HG03571 (cell line): Measurements from ENCODE around the gene PCDHGB2.
"Not testable (repeated sequence)": the region's sequence is repeated elsewhere in the genome, so short reads cannot be mapped to it uniquely, and the experiment has no call there.

Source experiments
- ATAC-seq: cut with Tn5 transposase; IDR thresholded peaks from one replicate; pipeline ENCODE4 v1.9.1; 2021; ENCODE audit not compliant: unreplicated experiment

PCDHGB2 gene

DNA sequence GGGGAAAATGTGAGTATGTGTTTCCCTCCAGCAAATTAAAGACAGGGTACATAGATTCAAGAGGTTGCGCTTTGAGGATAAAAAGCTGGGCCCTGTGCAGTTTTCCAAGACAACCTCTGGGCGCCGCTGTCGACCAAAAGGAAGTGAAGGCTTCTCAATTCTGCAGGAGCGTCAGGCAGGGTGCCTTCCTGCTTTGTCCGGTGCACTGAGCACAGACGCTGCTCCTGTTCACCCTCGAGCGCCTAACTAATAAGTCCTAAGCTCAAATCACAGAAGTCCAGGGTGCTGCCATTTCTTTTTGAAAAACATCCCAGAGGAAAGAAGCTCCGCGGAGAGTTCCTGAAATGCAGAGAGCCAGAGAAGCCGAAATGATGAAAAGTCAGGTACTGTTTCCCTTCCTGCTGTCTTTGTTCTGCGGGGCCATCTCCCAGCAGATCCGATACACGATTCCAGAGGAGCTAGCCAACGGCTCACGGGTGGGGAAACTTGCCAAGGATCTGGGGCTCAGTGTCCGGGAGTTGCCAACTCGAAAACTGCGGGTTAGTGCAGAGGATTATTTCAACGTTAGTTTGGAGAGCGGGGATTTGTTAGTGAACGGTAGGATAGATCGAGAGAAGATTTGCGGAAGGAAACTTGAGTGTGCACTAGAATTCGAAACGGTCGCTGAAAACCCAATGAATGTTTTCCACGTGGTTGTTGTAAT lies 9.7 kb upstream of the PCDHGB2 start, which contains the start of gene PCDHGB1:
Gene PCDHGB1, plus strand, starts transcription at position 183 of the 703 bp plus-strand sequence. Its CDS starts 162 bp downstream, at position 345.
- ATAC-seq, result no peak

DNA sequence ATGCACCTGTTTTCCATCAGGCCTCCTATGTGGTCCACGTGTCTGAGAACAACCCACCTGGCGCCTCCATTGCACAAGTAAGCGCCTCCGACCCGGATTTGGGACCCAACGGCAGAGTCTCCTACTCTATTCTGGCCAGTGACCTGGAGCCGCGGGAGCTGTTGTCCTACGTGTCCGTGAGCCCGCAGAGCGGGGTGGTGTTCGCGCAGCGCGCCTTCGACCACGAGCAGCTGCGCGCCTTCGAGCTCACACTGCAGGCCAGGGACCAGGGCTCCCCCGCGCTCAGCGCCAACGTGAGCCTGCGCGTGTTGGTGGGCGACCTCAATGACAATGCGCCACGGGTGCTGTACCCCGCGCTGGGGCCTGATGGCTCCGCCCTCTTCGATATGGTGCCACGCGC lies 8.2 kb upstream of the PCDHGB2 start:
- no peak for ATAC-seq

DNA sequence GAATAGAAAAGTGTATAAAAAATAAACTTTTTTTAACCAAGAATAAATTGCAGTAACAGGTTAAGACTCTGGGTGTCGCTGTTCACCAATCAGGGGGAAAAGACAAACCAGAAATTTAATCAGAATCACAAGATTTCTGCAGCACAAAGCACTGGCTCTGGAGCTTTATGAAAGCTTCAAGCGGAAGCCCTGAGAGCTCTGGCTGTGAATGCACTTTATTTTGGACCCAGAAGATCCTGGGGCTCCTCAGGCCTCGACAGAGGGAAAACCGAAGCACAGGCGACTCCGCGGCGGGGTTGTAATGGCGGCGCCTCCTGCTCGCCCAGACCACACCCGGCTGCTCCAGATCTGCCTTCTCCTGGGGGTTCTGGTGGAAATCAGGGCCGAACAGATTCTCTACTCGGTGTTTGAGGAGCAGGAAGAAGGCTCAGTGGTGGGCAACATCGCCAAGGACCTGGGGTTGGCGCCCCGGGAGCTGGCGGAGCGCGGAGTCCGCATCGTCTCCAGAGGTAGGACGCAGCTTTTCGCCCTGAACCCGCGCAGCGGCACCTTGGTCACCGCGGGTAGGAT lies 4.8 kb upstream of the PCDHGB2 start, which contains the start of gene PCDHGA4:
Gene PCDHGA4, plus strand, starts transcription at position 122 of the 570 bp plus-strand sequence. Its CDS starts 87 bp downstream, at position 209.
- no peak for ATAC-seq

DNA sequence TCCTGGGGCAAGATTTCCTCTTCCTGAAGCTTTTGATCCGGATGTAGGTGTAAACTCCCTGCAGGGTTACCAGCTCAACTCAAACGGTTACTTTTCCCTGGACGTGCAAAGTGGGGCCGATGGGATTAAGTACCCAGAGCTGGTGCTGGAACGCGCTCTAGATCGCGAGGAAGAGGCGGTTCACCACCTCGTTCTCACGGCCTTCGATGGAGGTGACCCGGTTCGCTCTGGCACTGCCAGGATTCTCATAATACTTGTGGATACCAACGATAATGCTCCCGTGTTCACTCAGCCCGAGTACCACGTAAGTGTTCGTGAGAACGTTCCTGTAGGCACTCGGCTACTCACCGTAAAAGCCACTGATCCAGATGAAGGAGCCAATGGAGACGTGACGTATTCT lies 4.2 kb upstream of the PCDHGB2 start:
- ATAC-seq, result no peak

GRCh38 chr5:141356133-141356532 lies 3.7 kb upstream of the PCDHGB2 start:
- ATAC-seq, result no peak

DNA sequence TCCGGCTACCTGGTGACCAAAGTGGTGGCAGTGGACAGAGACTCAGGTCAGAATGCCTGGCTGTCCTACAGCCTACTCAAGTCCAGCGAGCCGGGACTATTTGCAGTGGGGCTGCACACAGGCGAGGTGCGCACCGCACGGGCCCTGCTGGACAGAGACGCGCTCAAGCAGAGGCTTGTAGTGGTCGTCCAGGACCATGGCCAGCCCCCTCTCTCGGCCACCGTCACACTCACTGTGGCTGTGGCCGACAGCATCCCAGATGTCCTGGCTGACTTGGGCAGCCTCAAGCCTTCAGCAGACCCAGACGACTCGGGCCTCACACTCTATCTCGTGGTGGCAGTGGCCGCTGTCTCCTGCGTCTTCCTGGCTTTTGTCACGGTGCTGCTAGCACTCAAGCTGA lies 2.8 kb upstream of the PCDHGB2 start:
- no peak for ATAC-seq

- ATAC-seq, result no peak
These were observed 891 bp downstream of the PCDHGB2 start for GRCh38 chr5:141360685-141361084.

DNA sequence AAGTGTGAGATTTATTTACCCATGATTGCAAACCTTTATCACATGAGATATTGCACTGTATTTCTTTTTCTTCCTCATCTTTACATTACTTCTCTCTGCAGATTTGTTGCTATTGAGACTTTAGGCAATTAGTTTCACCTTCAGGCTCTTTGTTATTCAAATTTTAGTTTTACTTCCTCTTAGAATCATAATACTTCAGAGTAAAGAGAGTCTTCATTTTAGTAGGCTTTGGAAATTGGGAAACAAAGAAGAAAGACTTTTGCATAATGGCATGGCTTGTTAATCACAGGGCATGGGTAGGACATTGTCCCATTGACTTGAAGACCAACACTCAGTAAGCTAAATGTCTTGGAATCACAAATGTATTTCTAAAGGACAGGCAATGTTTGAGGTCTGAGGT lies 2.9 kb downstream of the PCDHGB2 start:
- ATAC-seq, result no peak

DNA sequence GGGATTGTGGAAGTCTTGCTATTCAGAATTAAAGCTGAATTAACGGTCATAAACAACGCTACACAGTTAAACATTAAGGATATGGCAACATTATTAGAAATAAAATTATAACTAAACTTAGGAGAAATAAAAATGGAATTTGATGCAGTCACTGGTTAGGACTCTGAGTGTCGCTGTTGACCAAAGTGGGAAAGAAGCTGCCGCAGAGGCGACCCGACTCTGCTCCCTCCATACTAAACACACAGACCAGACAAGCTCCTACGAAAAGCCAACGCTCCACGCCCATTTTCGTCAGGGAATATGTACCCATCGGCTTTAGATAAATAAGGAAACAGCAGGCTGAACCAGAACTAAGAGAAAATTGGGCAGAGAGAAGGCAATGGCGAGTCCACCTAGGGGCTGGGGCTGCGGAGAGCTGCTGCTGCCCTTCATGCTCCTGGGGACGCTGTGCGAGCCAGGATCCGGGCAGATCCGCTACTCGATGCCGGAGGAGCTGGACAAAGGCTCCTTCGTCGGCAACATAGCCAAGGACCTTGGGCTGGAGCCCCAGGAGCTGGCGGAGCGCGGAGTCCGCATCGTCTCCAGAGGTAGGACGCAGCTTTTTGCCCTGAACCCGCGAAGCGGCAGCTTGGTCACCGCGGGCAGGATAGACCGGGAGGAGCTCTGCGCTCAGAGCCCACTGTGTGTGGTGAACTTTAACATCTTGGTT lies 4.3 kb downstream of the PCDHGB2 start, which contains the start of gene PCDHGA5:
Gene PCDHGA5, plus strand, starts transcription at position 211 of the 709 bp plus-strand sequence. Its CDS starts 169 bp downstream, at position 380.
- no peak for ATAC-seq

DNA sequence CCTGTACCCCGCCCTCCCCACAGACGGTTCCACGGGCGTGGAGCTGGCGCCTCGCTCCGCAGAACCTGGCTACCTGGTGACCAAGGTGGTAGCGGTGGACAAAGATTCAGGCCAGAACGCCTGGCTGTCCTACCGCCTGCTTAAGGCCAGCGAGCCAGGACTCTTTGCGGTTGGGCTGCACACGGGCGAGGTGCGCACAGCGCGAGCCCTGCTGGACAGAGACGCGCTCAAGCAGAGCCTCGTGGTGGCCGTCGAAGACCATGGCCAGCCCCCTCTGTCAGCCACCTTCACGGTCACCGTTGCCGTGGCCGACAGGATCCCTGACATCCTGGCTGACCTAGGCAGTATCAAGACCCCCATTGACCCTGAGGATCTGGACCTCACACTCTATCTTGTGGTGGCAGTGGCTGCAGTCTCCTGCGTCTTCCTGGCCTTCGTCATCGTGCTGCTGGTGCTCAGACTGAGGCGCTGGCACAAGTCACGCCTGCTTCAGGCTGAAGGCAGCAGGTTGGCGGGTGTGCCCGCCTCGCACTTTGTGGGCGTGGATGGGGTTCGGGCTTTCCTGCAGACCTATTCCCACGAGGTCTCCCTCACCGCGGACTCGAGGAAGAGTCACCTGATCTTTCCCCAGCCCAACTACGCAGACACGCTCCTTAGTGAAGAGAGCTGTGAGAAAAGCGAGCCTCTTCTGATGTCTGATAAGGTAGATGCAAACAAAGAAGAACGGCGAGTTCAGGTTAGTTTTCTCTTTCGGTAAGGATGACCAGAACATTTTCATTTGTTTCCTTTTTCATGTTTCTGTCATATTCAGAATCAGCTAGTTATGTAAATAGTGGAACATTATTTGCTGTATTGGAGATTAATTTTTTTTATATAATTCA lies 6.5 kb downstream of the PCDHGB2 start:
- ATAC-seq, result no peak

DNA sequence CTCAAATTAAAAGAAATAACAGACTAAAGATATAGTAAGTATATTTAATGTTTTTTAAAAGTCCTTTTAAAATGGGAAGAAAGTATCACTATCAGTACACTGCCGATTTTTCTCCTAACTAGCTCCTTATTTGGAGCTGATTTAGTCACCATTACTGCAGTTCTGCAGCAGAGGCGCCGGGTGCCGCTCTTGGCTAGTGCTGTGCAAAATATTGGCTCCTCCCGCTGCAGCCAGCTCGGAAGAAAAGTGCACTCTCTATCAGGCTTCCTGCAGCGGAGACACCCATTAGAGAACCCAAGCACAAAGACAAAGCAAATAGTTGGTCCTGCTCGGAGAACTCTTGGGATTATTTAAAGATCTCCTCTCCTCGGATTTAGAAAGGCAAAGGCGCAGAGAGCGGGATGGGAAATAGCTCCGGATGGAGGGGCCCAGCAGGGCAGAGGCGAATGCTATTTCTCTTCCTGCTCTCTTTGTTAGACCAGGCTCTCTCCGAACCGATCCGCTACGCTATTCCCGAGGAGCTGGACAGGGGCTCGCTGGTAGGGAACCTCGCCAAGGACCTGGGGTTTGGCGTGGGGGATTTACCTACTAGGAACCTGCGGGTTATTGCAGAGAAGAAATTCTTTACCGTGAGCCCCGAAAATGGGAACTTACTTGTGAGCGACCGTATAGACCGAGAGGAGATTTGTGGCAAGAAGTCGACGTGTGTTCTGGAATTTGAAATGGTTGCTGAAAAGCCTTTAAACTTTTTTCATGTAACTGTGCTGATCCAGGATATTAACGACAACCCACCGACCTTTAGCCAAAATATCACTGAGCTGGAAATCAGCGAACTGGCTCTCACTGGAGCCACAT lies 10.4 kb downstream of the PCDHGB2 start, which contains the start of gene PCDHGB3:
Gene PCDHGB3, plus strand, starts transcription at position 249 of the 855 bp plus-strand sequence. Its CDS starts 153 bp downstream, at position 402.
- no peak for ATAC-seq

GRCh38 chr5:141371572-141372475 lies 12.0 kb downstream of the PCDHGB2 start:
- no peak for ATAC-seq

- no peak for ATAC-seq
These were observed 14.0 kb downstream of the PCDHGB2 start, which contains the start of gene PCDHGA6 for GRCh38 chr5:141373673-141374317. PCDHGA6 (plus strand) TSS chr5:141373891; CDS start chr5:141374084, 193 bp downstream.

DNA sequence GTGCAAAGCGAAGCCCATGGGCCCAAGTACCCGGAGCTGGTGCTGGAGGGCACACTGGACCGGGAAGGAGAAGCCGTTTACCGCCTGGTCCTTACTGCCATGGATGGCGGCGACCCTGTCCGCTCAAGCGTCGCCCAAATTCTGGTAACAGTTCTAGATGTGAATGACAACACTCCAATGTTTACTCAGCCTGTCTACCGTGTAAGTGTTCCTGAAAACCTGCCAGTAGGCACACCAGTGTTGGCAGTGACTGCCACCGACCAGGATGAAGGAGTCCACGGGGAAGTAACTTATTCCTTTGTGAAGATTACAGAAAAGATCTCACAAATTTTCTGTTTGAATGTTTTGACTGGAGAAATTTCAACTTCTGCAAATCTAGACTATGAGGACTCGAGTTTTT lies 14.8 kb downstream of the PCDHGB2 start:
- no peak for ATAC-seq

- not testable (repeated sequence) for ATAC-seq
These were observed 15.8 kb downstream of the PCDHGB2 start for GRCh38 chr5:141375444-141376155.

DNA sequence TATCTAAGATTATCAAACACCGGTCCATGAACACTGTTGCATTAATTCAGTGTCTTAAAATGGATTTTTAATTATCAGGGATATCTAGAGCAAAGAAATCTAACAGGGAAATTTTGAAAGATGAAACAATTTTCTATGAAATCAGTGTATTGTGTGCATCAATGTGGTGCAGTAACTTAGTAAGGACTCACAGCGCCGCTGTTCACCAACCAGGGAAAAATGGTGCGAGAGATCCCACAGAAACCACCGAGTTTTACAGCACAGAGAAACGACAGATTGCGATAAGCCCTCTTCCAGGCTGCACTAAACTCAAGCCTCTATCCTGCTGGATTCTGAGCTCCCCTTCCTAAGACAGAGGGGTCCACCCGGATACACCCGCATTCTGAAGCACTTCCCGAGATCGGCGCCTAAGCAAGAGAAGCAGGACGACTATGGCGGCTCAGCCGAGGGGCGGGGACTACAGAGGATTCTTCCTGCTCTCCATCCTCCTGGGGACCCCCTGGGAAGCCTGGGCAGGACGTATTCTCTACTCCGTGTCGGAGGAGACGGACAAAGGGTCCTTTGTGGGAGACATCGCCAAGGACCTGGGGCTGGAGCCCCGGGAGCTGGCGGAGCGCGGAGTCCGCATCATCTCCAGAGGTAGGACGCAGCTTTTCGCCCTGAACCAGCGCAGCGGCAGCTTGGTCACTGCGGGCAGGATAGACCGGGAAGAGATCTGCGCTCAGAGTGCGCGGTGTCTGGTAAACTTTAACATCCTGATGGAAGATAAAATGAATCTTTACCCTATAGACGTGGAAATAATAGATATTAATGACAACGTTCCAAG lies 22.9 kb downstream of the PCDHGB2 start, which contains the start of gene PCDHGA7:
Gene PCDHGA7, plus strand, starts transcription at position 274 of the 826 bp plus-strand sequence. Its CDS starts 158 bp downstream, at position 432.
- no peak for ATAC-seq
